GM12873 (cell line): ENCODE results near the gene ANXA3.

Source experiments
- TF ChIP-seq, protein P1 (sequence below): IDR thresholded peaks from 2 replicates; pipeline ENCODE4 v1.5.1; 2012; ENCODE audit warnings: low read depth, mild to moderate bottlenecking, moderate library complexity, low read length, control low read depth; ENCODE audit not compliant: insufficient read depth; ENCODE audit errors: missing control alignments

Gene ANXA3

DNA sequence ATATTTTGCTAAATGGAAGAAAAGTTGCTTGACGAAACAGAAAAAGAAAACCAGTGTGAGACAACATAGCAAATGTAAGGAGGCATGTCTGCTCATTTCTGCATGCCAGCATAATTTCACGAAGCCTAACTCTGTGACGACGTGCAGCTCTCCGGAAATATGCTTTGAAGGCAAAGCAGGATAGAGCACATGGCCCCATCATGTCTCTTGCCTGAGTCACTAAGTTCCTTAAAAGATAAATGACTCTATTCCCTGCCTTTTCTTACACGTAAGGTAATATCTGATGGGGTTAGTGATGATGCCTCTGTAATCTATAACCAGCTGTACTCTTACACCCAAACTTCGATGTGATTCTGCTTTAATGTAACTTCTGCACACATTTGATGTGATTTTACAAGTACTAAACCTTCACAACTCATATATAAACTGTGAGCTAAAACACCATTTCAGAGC lies 64.5 kb downstream of the ANXA3 start:
- TF ChIP-seq, protein P1, sequence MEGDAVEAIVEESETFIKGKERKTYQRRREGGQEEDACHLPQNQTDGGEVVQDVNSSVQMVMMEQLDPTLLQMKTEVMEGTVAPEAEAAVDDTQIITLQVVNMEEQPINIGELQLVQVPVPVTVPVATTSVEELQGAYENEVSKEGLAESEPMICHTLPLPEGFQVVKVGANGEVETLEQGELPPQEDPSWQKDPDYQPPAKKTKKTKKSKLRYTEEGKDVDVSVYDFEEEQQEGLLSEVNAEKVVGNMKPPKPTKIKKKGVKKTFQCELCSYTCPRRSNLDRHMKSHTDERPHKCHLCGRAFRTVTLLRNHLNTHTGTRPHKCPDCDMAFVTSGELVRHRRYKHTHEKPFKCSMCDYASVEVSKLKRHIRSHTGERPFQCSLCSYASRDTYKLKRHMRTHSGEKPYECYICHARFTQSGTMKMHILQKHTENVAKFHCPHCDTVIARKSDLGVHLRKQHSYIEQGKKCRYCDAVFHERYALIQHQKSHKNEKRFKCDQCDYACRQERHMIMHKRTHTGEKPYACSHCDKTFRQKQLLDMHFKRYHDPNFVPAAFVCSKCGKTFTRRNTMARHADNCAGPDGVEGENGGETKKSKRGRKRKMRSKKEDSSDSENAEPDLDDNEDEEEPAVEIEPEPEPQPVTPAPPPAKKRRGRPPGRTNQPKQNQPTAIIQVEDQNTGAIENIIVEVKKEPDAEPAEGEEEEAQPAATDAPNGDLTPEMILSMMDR: no peak

DNA sequence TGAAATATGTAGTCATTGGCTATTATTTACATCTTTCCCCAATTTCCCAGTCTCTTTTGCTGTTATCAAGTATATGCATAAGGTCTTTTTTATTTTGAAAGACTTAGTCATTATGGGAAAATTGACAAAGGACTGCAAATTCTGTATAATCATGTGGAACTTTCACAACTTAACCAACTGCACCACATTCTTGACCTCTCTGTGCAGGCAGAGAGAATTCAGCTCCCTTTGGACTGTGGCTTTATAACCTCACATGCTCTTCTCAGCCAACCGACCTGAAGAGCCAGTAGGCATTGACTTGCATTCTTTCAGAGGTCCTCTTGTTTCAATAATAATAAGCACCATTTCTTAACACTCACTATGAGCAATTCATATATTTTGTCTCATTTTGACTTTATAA lies 66.9 kb downstream of the ANXA3 start:
- TF ChIP-seq, protein P1: no peak

DNA sequence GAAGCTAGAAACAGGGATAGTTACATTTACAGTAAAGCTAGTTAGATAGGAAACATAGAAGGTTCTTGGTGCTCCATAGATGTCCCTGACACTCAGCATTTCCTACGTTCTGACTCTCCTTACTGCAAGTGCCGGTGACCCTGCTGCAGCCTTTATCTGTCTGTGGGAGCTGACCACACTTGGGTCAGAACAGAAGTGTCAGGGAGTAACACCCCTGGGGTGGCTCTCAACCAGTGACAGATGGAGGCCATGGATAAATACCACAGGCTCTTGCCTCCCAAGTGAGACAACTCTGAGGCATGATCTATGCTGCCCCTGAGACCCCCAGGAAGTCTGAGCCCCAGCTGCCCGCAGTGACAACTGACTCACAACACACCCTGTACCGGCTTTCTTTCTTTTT lies 69.8 kb downstream of the ANXA3 start:
- TF ChIP-seq, protein P1: no peak

DNA sequence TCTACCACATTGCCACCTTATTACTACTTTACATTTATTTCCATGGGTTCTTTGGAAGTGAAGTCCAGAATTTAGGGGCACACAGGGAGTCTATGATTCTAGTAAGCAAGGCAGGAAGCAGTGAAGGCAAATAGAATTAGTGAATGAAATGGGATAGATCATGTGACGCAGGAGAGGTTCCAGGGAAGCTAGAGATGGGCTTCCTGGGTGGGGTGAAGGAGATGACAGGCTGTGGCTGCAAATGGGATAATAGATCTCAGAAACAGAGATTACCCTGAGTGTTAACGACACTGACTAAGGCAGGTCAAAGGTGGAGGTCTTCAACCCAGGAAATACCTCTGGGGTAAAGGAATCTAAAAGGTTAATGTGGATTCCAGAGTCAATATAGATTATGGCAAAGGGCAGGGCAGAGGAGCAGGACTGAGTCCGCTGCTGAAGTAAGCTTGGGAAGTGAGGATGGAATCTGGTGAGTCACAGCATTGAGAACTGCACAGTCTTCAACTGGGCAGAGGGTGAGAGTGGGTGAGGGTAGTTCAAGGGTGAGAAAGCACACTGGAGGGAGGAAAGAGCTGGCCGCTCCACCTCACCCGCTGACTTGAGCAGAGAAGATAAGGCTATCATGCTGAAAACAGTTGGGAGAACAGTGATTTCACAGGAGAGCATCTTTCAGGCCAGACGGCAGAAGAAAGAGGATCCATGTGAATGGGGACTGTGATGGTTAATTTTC lies 70.8 kb downstream of the ANXA3 start:
- TF ChIP-seq, protein P1: no peak

DNA sequence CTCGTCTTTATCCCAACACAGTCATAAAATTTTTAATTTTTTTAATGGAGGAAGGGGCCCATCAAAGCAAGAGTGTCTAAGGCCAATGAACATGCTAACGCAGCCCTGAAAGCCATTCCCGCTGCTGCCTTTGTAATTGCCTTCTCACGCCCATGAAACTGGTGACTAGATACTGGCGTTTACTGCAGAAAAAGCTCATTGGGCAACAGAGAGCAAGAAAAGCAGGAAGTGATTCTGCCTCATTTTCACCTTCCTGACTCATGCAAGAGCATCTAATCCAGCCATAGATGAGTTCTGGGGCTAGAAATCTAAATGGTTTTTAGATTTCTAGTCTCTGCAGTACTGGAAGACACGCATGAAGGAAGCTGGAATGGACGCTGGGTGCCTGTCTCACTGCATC lies 72.5 kb downstream of the ANXA3 start:
- TF ChIP-seq, protein P1: no peak

DNA sequence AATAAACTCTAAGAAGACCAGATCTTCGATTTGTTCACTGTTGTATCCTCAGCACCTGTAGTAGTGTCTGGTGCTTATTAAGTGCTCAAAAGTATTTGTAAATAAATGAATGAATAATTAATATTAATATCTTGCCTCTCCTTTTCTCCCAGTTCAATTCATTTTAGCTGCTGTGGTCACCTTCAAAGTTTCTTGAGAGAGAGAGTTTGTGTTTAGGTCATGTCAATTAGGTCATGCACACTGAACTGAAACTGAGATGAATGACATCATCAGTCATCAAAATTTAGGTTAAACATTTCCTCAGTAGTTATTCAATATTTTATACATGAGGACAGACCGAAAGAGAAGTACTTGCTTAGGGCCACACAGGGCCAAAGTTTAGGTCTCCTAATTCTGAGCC lies 73.5 kb downstream of the ANXA3 start:
- TF ChIP-seq, protein P1: no peak

DNA sequence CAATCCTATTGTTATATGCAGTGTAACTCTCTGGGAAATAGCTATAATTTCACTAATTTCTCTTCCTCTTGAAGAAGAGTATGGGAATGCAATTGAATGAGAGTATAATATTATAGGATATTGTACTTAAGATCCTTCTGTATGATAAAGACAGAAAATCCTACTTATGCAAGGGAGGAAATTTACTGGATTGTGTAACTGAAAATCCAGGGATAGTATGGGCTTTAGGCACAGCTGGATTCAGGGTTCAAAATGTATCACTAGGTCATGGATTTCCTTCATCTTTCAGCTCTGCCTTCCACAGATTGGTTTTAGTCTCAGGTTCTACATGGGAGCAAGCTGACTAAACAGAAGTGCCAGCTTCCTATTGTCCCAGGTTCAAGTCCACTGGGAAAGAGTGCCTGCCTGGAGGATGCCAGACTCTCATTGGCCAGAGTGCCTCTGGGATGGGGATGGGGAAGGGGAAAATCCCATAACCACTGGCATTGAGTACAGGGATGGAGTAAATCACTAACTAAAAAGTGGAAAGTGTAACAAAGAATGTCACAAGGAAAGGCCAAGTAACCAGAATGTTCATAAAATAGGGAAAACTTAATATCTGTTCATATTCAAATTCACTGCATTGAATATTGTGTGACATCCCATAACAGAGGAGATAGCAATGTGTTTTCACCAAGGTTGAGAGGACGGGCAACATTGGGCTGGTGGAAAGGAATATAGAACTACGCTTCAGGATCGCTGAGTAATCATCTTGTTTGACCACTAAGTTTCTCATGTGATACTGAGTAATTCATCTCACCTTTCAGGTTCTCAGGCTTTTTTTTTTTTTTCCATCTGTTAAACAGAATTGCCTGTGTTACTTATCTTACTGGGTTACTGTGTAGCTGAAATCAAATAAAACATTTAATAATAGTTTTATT lies 75.7 kb downstream of the ANXA3 start:
- TF ChIP-seq, protein P1: no peak
